HEK293T (cell line): ENCODE results near the gene GFRA1.

Experiments
- CTCF ChIA-PET: fragments of 350-600 bp; formaldehyde crosslinking; extraction: SDS; loops from one replicate; lab custom pipeline; 2021; ENCODE audit warnings: antibody characterized with exemption, inconsistent platforms; lab: Yijun Ruan, JAX
- POLR2A ChIA-PET: fragments of 350-600 bp; formaldehyde crosslinking; extraction: SDS; loops from one replicate; lab custom pipeline; 2020; ENCODE audit warnings: antibody characterized with exemption, inconsistent platforms; lab: Yijun Ruan, JAX
- DNase-seq: peaks from one replicate; pipeline ENCODE4 v3.0.0; 2012; ENCODE audit warnings: mixed read lengths; ENCODE audit errors: extremely low spot score
- ARNT ChIP-seq: fragments of 450-650 bp; IDR thresholded peaks from 2 replicates; pipeline ENCODE4 v1.6.1; 2017; ENCODE audit warnings: mild to moderate bottlenecking
- BHLHE40 ChIP-seq: fragments of 450-650 bp; IDR thresholded peaks from 2 replicates; pipeline ENCODE4 v1.6.1; 2016; ENCODE audit warnings: mild to moderate bottlenecking, moderate library complexity, borderline replicate concordance
- CTBP1 ChIP-seq: fragments of 450-650 bp; IDR thresholded peaks from 2 replicates; pipeline ENCODE4 v1.6.1; 2016; ENCODE audit warnings: borderline replicate concordance
- ELF4 ChIP-seq: fragments of 450-650 bp; IDR thresholded peaks from 2 replicates; pipeline ENCODE4 v1.6.1; 2017; ENCODE audit warnings: antibody characterized with exemption
- FOXA1 ChIP-seq: fragments of 450-650 bp; IDR thresholded peaks from 2 replicates; pipeline ENCODE4 v1.6.1; 2016; ENCODE audit warnings: mild to moderate bottlenecking
- FOXK2 ChIP-seq: fragments of 450-650 bp; IDR thresholded peaks from 2 replicates; pipeline ENCODE4 v1.6.1; 2016; ENCODE audit warnings: mild to moderate bottlenecking
- FOXM1 ChIP-seq: fragments of 450-650 bp; IDR thresholded peaks from 2 replicates; pipeline ENCODE4 v1.6.1; 2017; ENCODE audit warnings: mild to moderate bottlenecking, borderline replicate concordance
- HDGF ChIP-seq: fragments of 450-650 bp; IDR thresholded peaks from 2 replicates; pipeline ENCODE4 v1.6.1; 2017; ENCODE audit warnings: antibody characterized with exemption, borderline replicate concordance
- L3MBTL2 ChIP-seq: fragments of 450-650 bp; conservative IDR thresholded peaks from 2 replicates; pipeline ENCODE4 v1.6.1; 2016; ENCODE audit warnings: mild to moderate bottlenecking
- LEF1 ChIP-seq: fragments of 450-650 bp; IDR thresholded peaks from 2 replicates; pipeline ENCODE4 v1.6.1; 2017; ENCODE audit warnings: mild to moderate bottlenecking, borderline replicate concordance
- NFRKB ChIP-seq: fragments of 450-650 bp; IDR thresholded peaks from 2 replicates; pipeline ENCODE4 v1.6.1; 2016; ENCODE audit warnings: mild to moderate bottlenecking, moderate library complexity
- PKNOX1 ChIP-seq: fragments of 450-650 bp; IDR thresholded peaks from 2 replicates; pipeline ENCODE4 v1.6.1; 2016
- SP1 ChIP-seq: fragments of 450-650 bp; IDR thresholded peaks from 2 replicates; pipeline ENCODE4 v1.6.1; 2017
- SUZ12 ChIP-seq: fragments of 450-650 bp; IDR thresholded peaks from 2 replicates; pipeline ENCODE4 v1.6.1; 2016; ENCODE audit warnings: mild to moderate bottlenecking
- TARDBP ChIP-seq: fragments of 450-650 bp; IDR thresholded peaks from 2 replicates; pipeline ENCODE4 v1.6.1; 2016
- ZNF384 ChIP-seq: fragments of 450-650 bp; IDR thresholded peaks from 2 replicates; pipeline ENCODE4 v1.6.1; 2016

The GFRA1 gene

GRCh38 chr10:116073510-116073909 lies 199.5 kb downstream of the GFRA1 start:
- no peak for DNase-seq
- TF ChIP-seq ELF4: no peak
- TF ChIP-seq CTBP1: no peak
- TF ChIP-seq FOXK2: no peak
- no peak for TF ChIP-seq PKNOX1
- TF ChIP-seq ZNF384: no peak
- no peak for TF ChIP-seq L3MBTL2
- TF ChIP-seq FOXM1: no peak
- TF ChIP-seq SUZ12: no peak
- no peak for TF ChIP-seq NFRKB
- no peak for TF ChIP-seq LEF1
- no peak for TF ChIP-seq BHLHE40
- TF ChIP-seq SP1: no peak
- no peak for TF ChIP-seq HDGF
- TF ChIP-seq TARDBP: no peak
- no peak for TF ChIP-seq FOXA1
- TF ChIP-seq ARNT: no peak
- CTCF ChIA-PET: no interaction called here
- POLR2A ChIA-PET: no interaction called here

GRCh38 chr10:116073001-116073400 lies 200.0 kb downstream of the GFRA1 start:
- POLR2A ChIA-PET: no interaction called here
- TF ChIP-seq ZNF384 (no peak), TARDBP (no peak), HDGF (no peak), FOXA1 (no peak), PKNOX1 (peak; percentile 89), NFRKB (no peak), ELF4 (no peak), CTBP1 (peak; percentile 25; the same call in 1 of the 2 replicates), SUZ12 (no peak), FOXM1 (no peak), ARNT (no peak)
- peak; percentile 56 for DNase-seq
- CTCF ChIA-PET: interaction anchor here (1.0 kb wide), 1 partner anchor 27 kb away, joined by 3 read pairs; no protein-coding TSS in a partner anchor

- ChIA-PET CTCF (no interaction called here), POLR2A (no interaction called here)
- TF ChIP-seq FOXM1 (no peak), LEF1 (no peak), BHLHE40 (no peak), FOXA1 (no peak), SUZ12 (no peak), ARNT (no peak), HDGF (no peak), SP1 (no peak), PKNOX1 (no peak)
- DNase-seq: no peak
Observed at GRCh38 chr10:116071453-116072148, 201.4 kb downstream of the GFRA1 start.

- TF ChIP-seq L3MBTL2 (no peak), CTBP1 (no peak)
- ChIA-PET CTCF (interaction anchor here (0.6 kb wide), 1 partner anchor 225 kb away, joined by 3 read pairs; no protein-coding TSS in a partner anchor), POLR2A (no interaction called here)
- DNase-seq: no peak
Observed at GRCh38 chr10:116070743-116071320, 202.2 kb downstream of the GFRA1 start.

GRCh38 chr10:116069856-116070255 lies 203.2 kb downstream of the GFRA1 start:
- DNase-seq: no peak
- ChIA-PET POLR2A (no interaction called here), CTCF (no interaction called here)
- TF ChIP-seq BHLHE40: no peak
- TF ChIP-seq SP1: no peak
- no peak for TF ChIP-seq SUZ12
- TF ChIP-seq NFRKB: no peak
- TF ChIP-seq FOXA1: no peak
- TF ChIP-seq ELF4: no peak
- no peak for TF ChIP-seq TARDBP
- TF ChIP-seq FOXM1: no peak
- no peak for TF ChIP-seq ARNT
- TF ChIP-seq ZNF384: no peak
- TF ChIP-seq L3MBTL2: no peak
- TF ChIP-seq FOXK2: no peak
- no peak for TF ChIP-seq LEF1
- no peak for TF ChIP-seq HDGF
- no peak for TF ChIP-seq CTBP1
- no peak for TF ChIP-seq PKNOX1

- CTCF ChIA-PET: no interaction called here
Observed at GRCh38 chr10:116067825-116068224, 205.2 kb downstream of the GFRA1 start.

More at GRCh38 chr10:116067825-116068224, 205.2 kb downstream of the GFRA1 start:
- no peak for DNase-seq
- POLR2A ChIA-PET: no interaction called here
- TF ChIP-seq HDGF (no peak), ZNF384 (no peak), ARNT (no peak), BHLHE40 (no peak), TARDBP (no peak), FOXA1 (no peak), LEF1 (no peak), CTBP1 (no peak), SUZ12 (no peak)
